Testis (tissue), 3 donors: ENCODE results near the gene CNTN5. TPM values are rescaled to one million over a fixed set of nuclear protein-coding genes. Genes with fewer than 3 reads are reported as not detected.

Experiments
- DNase-seq: peaks from one replicate; pipeline ENCODE4 v3.0.0-alpha.2; 2019
- H3K27ac ChIP-seq, 2 donors: fragments of 200-600 bp; sonication (generic); one replicate each; pipeline ENCODE4 v1.5.1; 2019
- H3K27me3 ChIP-seq: fragments of 200-600 bp; sonication (generic); one replicate; pipeline ENCODE4 v1.5.1; 2019
- H3K36me3 ChIP-seq: fragments of 200-600 bp; sonication (generic); one replicate; pipeline ENCODE4 v1.5.1; 2017; ENCODE audit warnings: low read depth; ENCODE audit errors: missing control alignments
- H3K4me1 ChIP-seq: fragments of 200-600 bp; sonication (generic); one replicate; pipeline ENCODE4 v1.5.1; 2019
- H3K4me3 ChIP-seq, 2 donors: fragments of 200-600 bp; sonication (generic); one replicate each; pipeline ENCODE4 v1.5.1; 2017 to 2019
- H3K9me3 ChIP-seq: fragments of 200-600 bp; sonication (generic); one replicate; pipeline ENCODE4 v1.5.1; 2017
- POLR2A ChIP-seq: fragments of 450-650 bp; IDR thresholded peaks from one replicate; pipeline ENCODE4 v1.6.1; 2017; ENCODE audit warnings: antibody characterized with exemption, mild to moderate bottlenecking, moderate library complexity
- WGBS, 2 donors: methylation state at CpG; one replicate each; pipeline ENCODE4 v1.1.5; 2018; 5-methylcytosine and 5-hydroxymethylcytosine counted together
- intact Hi-C: fragments of 100-400 bp; cut with DNase I; formaldehyde crosslinking; loops from one replicate; pipeline ENCODE4 v1.15.1; 2023; ENCODE audit warnings: low total_unique reads
- polyA plus RNA-seq: library from polyadenylated mRNA; stranded (reverse); fragments of 350-450 nt; fragmentation: Illumina TruSeq; extraction: RNeasy Lipid Tissue Mini Kit (QIAGEN cat#74804); gene quantifications from one replicate; pipeline ENCODE4 v1.2.3, GENCODE V29; 2014; ENCODE audit warnings: low read depth, low replicate concordance; ENCODE audit not compliant: insufficient read depth
- total RNA-seq, 2 donors: library from RNA; depleted of rRNA; stranded (reverse); fragments of >200 nt; gene quantifications; one replicate each; pipeline ENCODE4 v1.2.3, GENCODE V29; 2016
- TF ChIP-seq, protein P1 (sequence below), 3 experiments: fragments of 450-650 bp in 2 of 3; fragments of 200-600 bp in 1 of 3; sonication (generic) in 1 of 3; IDR thresholded peaks; one replicate each; pipeline ENCODE4 v1.5.1; 2016 to 2019; ENCODE audit warnings: antibody characterized with exemption in 3 of 3, mild to moderate bottlenecking in 2 of 3, moderate library complexity in 1 of 3

The CNTN5 gene
- total and polyA plus RNA-seq, 3 donors from 2014 or later: 0.55 to 0.99 (median 0.78) TPM

DNA sequence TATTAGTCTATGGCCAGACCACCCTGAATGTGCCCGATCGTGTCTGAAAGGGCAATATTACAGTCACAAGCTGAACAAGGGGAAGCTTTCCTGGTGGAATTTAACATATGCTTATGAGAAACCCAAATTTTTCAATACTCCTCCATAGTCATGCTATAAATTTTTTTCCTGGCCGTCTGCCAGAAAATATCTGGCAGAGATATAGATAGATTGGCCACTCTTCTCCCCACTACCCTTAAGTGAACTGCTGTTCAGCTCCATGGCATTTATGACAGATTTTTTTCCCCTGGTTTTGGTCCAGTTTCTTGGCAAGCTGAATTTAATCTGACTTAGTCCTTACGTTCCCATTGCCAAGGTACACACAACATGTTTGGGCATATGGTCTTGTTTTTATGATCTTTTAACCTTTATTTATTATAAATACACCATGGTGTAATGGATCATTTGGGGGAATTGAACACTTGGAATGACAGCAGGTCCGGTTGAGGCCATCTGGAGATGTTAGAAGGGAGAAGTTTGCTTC is 328.5 kb downstream of the CNTN5 start:
- TF ChIP-seq, protein P1, sequence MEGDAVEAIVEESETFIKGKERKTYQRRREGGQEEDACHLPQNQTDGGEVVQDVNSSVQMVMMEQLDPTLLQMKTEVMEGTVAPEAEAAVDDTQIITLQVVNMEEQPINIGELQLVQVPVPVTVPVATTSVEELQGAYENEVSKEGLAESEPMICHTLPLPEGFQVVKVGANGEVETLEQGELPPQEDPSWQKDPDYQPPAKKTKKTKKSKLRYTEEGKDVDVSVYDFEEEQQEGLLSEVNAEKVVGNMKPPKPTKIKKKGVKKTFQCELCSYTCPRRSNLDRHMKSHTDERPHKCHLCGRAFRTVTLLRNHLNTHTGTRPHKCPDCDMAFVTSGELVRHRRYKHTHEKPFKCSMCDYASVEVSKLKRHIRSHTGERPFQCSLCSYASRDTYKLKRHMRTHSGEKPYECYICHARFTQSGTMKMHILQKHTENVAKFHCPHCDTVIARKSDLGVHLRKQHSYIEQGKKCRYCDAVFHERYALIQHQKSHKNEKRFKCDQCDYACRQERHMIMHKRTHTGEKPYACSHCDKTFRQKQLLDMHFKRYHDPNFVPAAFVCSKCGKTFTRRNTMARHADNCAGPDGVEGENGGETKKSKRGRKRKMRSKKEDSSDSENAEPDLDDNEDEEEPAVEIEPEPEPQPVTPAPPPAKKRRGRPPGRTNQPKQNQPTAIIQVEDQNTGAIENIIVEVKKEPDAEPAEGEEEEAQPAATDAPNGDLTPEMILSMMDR (IDR thresholded peaks at IDR 0.05): no peak
- no peak for TF ChIP-seq POLR2A
- H3K9me3 ChIP-seq: no peaks in the 10 kb centered on the region
- 65 to 66% methylated on average over 5 of the region's 5 CpGs for WGBS, 2 donors
- DNase-seq: no peak
- intact Hi-C loops: no loop called here
- H3K27ac ChIP-seq: no peak overlapping the region
- no peaks in the 10 kb centered on the region for H3K4me1 ChIP-seq
- no peaks in the 10 kb centered on the region for H3K27me3 ChIP-seq
- no peak overlapping the region for H3K4me3 ChIP-seq
- H3K36me3 ChIP-seq: no peaks in the 10 kb centered on the region

- Histone ChIP-seq H3K4me1 (no peaks in the 10 kb centered on the region), H3K9me3 (no peaks in the 10 kb centered on the region), H3K27ac (no peak overlapping the region), H3K4me3 (no peak overlapping the region), H3K27me3 (no peaks in the 10 kb centered on the region), H3K36me3 (no peaks in the 10 kb centered on the region)
- 32 to 46% methylated on average over 1 of the region's 1 CpG for WGBS, 2 donors
- TF ChIP-seq, protein P1 (IDR thresholded peaks at IDR 0.05): no peak
- TF ChIP-seq POLR2A: no peak
- intact Hi-C loops: no loop called here
- DNase-seq: no peak
Measured at GRCh38 chr11:99351624-99352023, 330.9 kb downstream of the CNTN5 start.

DNA sequence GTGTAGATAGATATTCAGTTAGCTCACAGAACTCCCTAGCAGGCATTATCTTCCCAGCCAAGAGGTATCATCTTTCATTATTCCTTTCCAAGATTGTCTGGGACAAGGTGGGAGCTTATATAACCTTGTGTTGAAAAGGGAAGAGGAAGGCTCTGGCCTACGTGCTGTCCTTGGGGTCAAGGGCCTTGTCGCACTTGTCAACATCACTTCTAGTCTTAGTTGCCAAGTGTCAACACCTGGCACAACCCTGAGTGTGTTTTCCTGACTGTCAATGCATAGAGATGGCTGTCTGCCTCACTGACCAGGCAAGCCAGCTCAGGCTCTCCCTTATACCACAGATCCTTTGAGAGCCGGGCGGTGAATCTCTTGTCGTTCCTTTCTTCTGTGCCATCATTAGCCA is 331.9 kb downstream of the CNTN5 start:
- Histone ChIP-seq H3K36me3 (no peaks in the 10 kb centered on the region), H3K4me1 (no peaks in the 10 kb centered on the region), H3K27ac (no peak overlapping the region), H3K27me3 (no peaks in the 10 kb centered on the region), H3K4me3 (no peak overlapping the region), H3K9me3 (no peaks in the 10 kb centered on the region)
- WGBS, 2 donors: 75% methylated on average over 5 of the region's 5 CpGs
- TF ChIP-seq, protein P1 (IDR thresholded peaks at IDR 0.05): no peak
- TF ChIP-seq POLR2A: no peak
- intact Hi-C loops: no loop called here
- DNase-seq: no peak

GRCh38 chr11:99366546-99366945 is 345.8 kb downstream of the CNTN5 start:
- Histone ChIP-seq H3K27me3 (no peaks in the 10 kb centered on the region), H3K36me3 (no peaks in the 10 kb centered on the region), H3K4me3 (no peak overlapping the region), H3K4me1 (no peaks in the 10 kb centered on the region), H3K27ac (no peak overlapping the region), H3K9me3 (no peaks in the 10 kb centered on the region)
- WGBS, 2 donors: 89 to 90% methylated on average over 7 of the region's 7 CpGs
- no peak for DNase-seq
- TF ChIP-seq, protein P1 (IDR thresholded peaks at IDR 0.05): no peak
- TF ChIP-seq POLR2A: no peak
- intact Hi-C loops: no loop called here

GRCh38 chr11:99368583-99368982 is 347.8 kb downstream of the CNTN5 start:
- Histone ChIP-seq H3K9me3 (no peaks in the 10 kb centered on the region), H3K4me1 (no peaks in the 10 kb centered on the region), H3K27ac (no peak overlapping the region), H3K27me3 (no peaks in the 10 kb centered on the region), H3K36me3 (no peaks in the 10 kb centered on the region), H3K4me3 (no peak overlapping the region)
- TF ChIP-seq, protein P1 (IDR thresholded peaks at IDR 0.05): no peak
- TF ChIP-seq POLR2A: no peak
- no peak for DNase-seq
- intact Hi-C loops: no loop called here
- 56 to 69% methylated on average over 5 of the region's 5 CpGs for WGBS, 2 donors
